ENCODE measurements around the gene KBTBD12.

Gene KBTBD12

DNA sequence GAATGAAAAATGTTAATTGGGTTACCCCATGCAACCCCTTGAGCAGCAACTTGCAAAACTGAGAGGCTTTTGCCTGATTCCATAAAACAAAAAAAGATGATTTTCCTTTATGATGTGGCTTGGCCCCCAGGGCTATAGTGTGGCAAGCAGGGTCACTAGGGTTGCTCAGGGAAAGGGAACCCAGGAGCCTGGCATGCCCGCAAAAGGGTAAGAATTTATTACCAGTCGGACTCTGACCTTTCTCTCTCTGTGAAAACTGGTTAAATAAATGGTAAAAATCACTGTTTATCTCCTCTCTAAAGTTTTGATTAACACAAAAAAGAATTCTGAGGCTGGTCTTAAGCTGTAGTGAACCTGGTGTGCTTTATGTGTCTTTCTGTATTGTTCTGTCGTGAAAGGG, 99.5 kb downstream of the KBTBD12 start:
- no peak for DNase-seq (ENCODE audit: low read depth)

DNA sequence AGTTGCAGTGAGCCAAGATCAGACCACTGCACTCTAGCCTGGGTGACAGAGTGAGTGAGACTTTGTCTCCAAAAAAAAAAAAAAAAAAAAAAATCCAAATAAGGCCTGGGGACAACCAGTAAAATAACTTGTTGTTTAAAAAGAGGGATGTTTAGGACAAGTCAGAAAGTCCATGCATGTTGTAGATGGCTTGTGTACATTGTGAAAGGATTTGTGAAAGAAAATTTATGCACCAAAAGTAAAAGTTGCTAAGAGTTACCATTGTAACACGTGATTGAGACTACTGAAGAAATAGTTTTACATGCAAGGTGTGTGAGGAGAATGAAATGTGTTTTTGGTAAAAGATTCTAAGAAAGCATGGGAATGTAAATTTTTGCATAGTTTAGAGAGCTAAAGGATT, 101.5 kb downstream of the KBTBD12 start:
- no peak for DNase-seq (ENCODE audit: low read depth)

DNA sequence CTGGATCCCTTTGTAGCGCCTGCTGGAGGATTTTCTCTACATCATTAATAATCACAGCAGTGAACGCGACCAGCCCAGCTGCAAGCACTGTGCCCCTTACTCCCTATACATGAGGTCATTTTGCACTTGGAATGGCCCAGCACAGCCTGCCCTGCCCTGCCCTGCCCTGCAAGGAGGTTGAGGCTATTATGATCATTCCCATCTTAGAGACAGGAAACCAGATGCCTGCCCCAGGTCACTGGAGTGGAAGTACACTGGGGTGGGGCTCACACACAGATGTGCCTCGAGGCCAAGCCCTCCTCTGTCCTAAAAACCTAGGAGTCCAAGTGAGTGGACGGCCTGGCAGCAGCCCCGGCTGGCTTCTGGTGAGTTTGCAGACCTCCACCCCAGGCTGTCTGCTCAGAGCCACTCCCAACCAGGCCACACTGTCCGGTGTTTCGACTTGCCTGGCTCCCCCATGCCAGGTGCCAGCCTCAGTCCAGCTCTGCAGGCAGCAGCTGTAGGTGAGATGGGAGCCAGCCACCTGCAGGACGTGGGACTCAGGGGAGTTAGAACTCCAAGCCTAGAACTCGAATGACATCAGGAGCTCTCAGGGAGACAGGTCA, 106.8 kb downstream of the KBTBD12 start:
- no peak for DNase-seq (ENCODE audit: low read depth)

DNA sequence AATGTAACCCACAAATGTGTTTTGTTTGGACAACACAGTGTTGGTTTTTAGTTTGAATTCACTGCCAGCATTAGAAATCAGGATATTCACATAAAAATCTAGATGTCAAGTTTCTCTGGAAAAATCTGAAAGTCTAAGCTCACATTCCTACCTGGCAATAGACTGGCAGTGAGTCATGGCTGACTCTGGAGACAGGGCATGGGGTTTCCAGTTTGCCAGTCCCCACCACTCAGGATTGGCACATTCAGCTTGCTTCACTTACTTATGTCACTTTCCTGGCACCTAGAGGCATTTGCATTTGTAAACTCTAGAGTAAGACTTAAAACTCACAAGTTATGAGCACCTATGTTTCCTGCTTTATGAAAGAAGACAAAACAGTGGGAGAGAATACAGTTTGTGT, 118.1 kb downstream of the KBTBD12 start:
- DNase-seq (ENCODE audit: low read depth) = peak; percentile 22

DNA sequence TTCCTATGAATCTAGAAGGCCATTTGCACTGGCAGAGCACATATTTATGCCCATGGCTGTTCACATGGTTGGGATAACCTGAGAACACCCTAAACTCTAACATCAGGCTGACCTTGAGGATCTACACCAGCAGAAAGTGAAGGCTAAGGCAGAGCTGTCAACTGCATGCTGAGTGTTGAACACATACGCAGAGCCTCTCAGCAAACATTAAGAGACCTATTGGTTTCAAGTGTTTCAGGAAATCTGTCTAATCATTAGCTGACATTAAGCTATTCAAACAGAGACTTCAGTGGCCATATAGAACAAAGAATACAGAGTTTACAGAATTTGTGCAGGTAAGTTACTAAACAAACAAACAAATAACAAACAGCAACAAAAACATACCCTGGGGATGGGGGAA, 121.1 kb downstream of the KBTBD12 start:
- DNase-seq (ENCODE audit: low read depth) = no peak
